CD4-positive, alpha-beta T cell treated with Interleukin-21 for 1 hour (primary cell): Measurements from ENCODE around the gene ZBED1.

ENCODE experiments used
- DNase-seq: peaks from one replicate; pipeline ENCODE4 v3.0.0-alpha.2; 2020

ZBED1 gene

GRCh38 chrX:2450681-2451080, 50.1 kb downstream of the ZBED1 start:
- no peak for DNase-seq

DNA sequence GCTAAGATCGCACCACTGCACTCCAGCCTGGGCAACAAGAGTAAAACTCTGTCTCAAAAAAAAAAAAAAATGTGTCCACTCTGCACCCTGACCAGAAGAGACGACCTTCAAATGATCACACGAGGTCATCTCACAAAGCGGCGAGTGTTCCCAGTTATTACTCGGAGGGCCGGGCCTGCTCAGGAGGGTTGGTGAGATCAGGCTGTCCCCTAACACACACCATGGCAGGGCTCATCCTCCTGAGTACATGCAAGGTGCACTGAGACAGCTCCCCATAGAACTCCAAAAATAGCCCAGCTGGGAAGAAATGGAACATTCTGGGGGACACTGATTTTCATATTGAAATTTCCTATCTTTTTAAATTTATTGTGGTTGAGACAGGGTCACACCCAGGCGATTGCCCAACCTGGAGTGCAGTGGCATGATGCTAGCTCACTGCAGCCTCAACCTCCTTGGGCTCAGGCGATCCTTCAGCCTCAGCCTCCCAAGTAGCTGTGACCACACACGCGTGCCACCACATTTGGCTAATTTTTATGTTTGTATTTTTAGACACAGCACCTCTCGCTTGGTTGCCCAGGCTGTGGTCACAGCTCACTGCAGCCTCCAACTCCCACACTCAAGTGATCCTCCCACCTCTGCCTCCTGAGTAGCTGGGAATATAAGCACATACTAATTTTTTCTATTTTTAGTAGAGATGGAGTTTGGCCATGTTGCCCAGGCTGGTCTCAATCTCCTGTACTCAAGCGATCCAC, 51.5 kb downstream of the ZBED1 start:
- no peak for DNase-seq

- DNase-seq = no peak
Observed at GRCh38 chrX:2447484-2447883, 53.3 kb downstream of the ZBED1 start.

GRCh38 chrX:2446815-2447214, 54.0 kb downstream of the ZBED1 start:
- no peak for DNase-seq

- no peak for DNase-seq
Observed at GRCh38 chrX:2445662-2446623, 54.8 kb downstream of the ZBED1 start.

- no peak for DNase-seq
Observed at GRCh38 chrX:2442694-2443093, 58.1 kb downstream of the ZBED1 start.

GRCh38 chrX:2441466-2441865, 59.3 kb downstream of the ZBED1 start:
- no peak for DNase-seq

DNA sequence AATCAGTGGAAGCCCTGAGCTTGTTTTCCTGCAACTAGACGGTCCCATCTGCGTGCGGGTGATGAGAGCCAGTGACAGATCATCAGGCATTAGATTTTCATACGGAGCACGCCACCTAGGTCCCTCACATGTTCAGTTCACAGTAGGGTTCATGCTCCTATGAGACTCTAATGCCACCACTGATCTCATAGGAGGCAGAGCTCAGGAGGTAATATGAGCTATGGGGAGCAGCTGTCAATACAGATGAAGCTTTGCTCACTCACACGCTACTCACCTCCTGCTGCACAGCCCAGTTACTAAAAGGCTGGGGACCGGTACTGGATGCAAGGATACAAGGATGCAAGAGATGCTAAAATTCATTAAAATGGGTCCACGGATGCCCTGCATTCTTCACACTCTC, 61.2 kb downstream of the ZBED1 start:
- no peak for DNase-seq
